GM06990 (cell line): ENCODE measurements around the gene GRIK3.

ENCODE experiments used
- DNase-seq: peaks from one replicate; pipeline ENCODE4 v3.0.0-alpha.2; 2011; ENCODE audit not compliant: insufficient read length; ENCODE audit errors: extremely low read depth
- H3K27me3 ChIP-seq: replicated peaks from 2 replicates; pipeline ENCODE4 v1.6.0; 2011; ENCODE audit warnings: low read length; ENCODE audit not compliant: control insufficient read depth, insufficient read depth
- H3K36me3 ChIP-seq: 2 replicates; pipeline ENCODE4 v1.5.1; 2011; ENCODE audit warnings: low read length; ENCODE audit not compliant: control insufficient read depth, insufficient read depth
- H3K4me3 ChIP-seq: replicated peaks from 2 replicates; pipeline ENCODE4 v1.5.1; 2011; ENCODE audit warnings: low read depth, mild to moderate bottlenecking, control low read depth, low read length
- CTCF ChIP-seq: IDR thresholded peaks from 2 replicates; pipeline ENCODE4 v1.5.1; 2011; ENCODE audit warnings: low read length, control low read depth, mild to moderate bottlenecking, inconsistent platforms; ENCODE audit not compliant: insufficient read depth, poor library complexity, severe bottlenecking

Gene GRIK3

GRCh38 chr1:37042506-37042905, 8.2 kb upstream of the GRIK3 start:
- no peak for TF ChIP-seq CTCF
- Histone ChIP-seq H3K4me3 (no peak overlapping the region), H3K27me3 (peaks cover 2% of the 10 kb centered on the region; the same call in 1 of the 2 replicates), H3K36me3 (no peaks in the 10 kb centered on the region)
- DNase-seq = no peak

- no peak for DNase-seq
- no peak for TF ChIP-seq CTCF
- Histone ChIP-seq H3K36me3 (no peaks in the 10 kb centered on the region), H3K4me3 (no peak overlapping the region), H3K27me3 (peaks cover 2% of the 10 kb centered on the region; the same call in 1 of the 2 replicates)
Observed at GRCh38 chr1:37041483-37041882, 7.2 kb upstream of the GRIK3 start.

- Histone ChIP-seq H3K4me3 (no peak overlapping the region), H3K36me3 (no peaks in the 10 kb centered on the region), H3K27me3 (peaks cover 2% of the 10 kb centered on the region; the same call in 1 of the 2 replicates)
- no peak for DNase-seq
- TF ChIP-seq CTCF = no peak
Observed at GRCh38 chr1:37040773-37041172, 6.5 kb upstream of the GRIK3 start.

GRCh38 chr1:37040261-37040660, 5.9 kb upstream of the GRIK3 start:
- no peak for TF ChIP-seq CTCF
- DNase-seq = no peak
- Histone ChIP-seq H3K27me3 (peaks cover 2% of the 10 kb centered on the region; the same call in 1 of the 2 replicates), H3K4me3 (no peak overlapping the region), H3K36me3 (no peaks in the 10 kb centered on the region)

- Histone ChIP-seq H3K27me3 (peaks cover 2% of the 10 kb centered on the region; the same call in 1 of the 2 replicates), H3K36me3 (no peaks in the 10 kb centered on the region), H3K4me3 (no peak overlapping the region)
- no peak for DNase-seq
- TF ChIP-seq CTCF = no peak
Observed at GRCh38 chr1:37038227-37039093, 4.1 kb upstream of the GRIK3 start.
